NCI-H748 treated with DMSO at 0.1 percent for 48 hours (cell line): ENCODE results near the gene AGT.
A peak's percentile ranks its signal among the peaks of the same experiment; 100 is the strongest.
"Not testable (repeated sequence)": the region's sequence is repeated elsewhere in the genome, so short reads cannot be mapped to it uniquely, and the experiment has no call there.

Experiments
- DNase-seq: peaks from one replicate; lab custom pipeline; 2025; lab: John Stamatoyannopoulos, UW

AGT gene

GRCh38 chr1:230686747-230687146, 27.2 kb downstream of the AGT start:
- no peak for DNase-seq

- no peak for DNase-seq
These were observed 28.9 kb downstream of the AGT start for GRCh38 chr1:230684998-230685397.

GRCh38 chr1:230684146-230684545, 29.8 kb downstream of the AGT start:
- DNase-seq: no peak

- DNase-seq: no peak
These were observed 30.9 kb downstream of the AGT start for GRCh38 chr1:230682882-230683610.

- no peak for DNase-seq
These were observed 31.6 kb downstream of the AGT start for GRCh38 chr1:230682274-230682673.

GRCh38 chr1:230681599-230681998, 32.3 kb downstream of the AGT start:
- DNase-seq: peak; percentile 58

- DNase-seq: no peak
These were observed 33.5 kb downstream of the AGT start for GRCh38 chr1:230680300-230681025.

GRCh38 chr1:230679825-230680224, 34.1 kb downstream of the AGT start:
- DNase-seq: no peak

- no peak for DNase-seq
These were observed 34.7 kb downstream of the AGT start for GRCh38 chr1:230679192-230679591.

- no peak for DNase-seq
These were observed 36.7 kb downstream of the AGT start for GRCh38 chr1:230677200-230677599.

- DNase-seq: no peak
These were observed 39.3 kb downstream of the AGT start for GRCh38 chr1:230674581-230674980.

GRCh38 chr1:230669543-230669942, 44.4 kb downstream of the AGT start:
- no peak for DNase-seq

- no peak for DNase-seq
These were observed 45.7 kb downstream of the AGT start for GRCh38 chr1:230668227-230668626.

GRCh38 chr1:230661976-230662375, 51.9 kb downstream of the AGT start:
- DNase-seq: no peak

GRCh38 chr1:230658691-230659090, 55.2 kb downstream of the AGT start:
- DNase-seq: no peak

- DNase-seq: not testable (repeated sequence)
These were observed 55.8 kb downstream of the AGT start for GRCh38 chr1:230658103-230658502.

- DNase-seq: not testable (repeated sequence)
These were observed 57.2 kb downstream of the AGT start for GRCh38 chr1:230656719-230657118.
